ENCODE measurements around the gene ANKLE1.
A peak's percentile ranks its signal among the peaks of the same experiment; 100 is the strongest.

The ANKLE1 gene

DNA sequence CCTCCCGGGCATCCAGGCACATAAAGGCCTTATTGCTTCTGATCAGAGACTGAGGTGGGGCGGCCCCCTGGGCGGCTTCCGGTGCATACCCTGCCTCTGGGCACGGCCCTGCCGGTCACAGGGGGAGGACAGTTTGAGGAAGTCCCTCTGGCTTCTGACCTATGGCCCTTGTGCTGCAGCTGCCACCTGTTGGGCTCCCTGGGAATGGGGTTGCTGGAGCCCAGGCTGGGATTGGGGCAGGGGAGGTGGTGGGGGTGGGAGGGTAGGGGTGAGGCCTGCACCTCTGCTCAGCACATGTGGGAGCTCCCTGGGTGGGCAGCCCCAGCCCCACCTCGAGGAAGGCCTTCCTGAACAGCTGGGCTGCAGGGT, 42.2 kb downstream of the ANKLE1 start:
- H3K4me3 ChIP-seq (ENCODE audit: low read depth, low read length), result peak overlapping the region; percentile 3
- no peak for DNase-seq (ENCODE audit: low read depth)
- TF ChIP-seq, protein P1, sequence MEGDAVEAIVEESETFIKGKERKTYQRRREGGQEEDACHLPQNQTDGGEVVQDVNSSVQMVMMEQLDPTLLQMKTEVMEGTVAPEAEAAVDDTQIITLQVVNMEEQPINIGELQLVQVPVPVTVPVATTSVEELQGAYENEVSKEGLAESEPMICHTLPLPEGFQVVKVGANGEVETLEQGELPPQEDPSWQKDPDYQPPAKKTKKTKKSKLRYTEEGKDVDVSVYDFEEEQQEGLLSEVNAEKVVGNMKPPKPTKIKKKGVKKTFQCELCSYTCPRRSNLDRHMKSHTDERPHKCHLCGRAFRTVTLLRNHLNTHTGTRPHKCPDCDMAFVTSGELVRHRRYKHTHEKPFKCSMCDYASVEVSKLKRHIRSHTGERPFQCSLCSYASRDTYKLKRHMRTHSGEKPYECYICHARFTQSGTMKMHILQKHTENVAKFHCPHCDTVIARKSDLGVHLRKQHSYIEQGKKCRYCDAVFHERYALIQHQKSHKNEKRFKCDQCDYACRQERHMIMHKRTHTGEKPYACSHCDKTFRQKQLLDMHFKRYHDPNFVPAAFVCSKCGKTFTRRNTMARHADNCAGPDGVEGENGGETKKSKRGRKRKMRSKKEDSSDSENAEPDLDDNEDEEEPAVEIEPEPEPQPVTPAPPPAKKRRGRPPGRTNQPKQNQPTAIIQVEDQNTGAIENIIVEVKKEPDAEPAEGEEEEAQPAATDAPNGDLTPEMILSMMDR (conservative IDR thresholded peaks at IDR 0.05; ENCODE audit: low read depth, low read length), result no peak

DNA sequence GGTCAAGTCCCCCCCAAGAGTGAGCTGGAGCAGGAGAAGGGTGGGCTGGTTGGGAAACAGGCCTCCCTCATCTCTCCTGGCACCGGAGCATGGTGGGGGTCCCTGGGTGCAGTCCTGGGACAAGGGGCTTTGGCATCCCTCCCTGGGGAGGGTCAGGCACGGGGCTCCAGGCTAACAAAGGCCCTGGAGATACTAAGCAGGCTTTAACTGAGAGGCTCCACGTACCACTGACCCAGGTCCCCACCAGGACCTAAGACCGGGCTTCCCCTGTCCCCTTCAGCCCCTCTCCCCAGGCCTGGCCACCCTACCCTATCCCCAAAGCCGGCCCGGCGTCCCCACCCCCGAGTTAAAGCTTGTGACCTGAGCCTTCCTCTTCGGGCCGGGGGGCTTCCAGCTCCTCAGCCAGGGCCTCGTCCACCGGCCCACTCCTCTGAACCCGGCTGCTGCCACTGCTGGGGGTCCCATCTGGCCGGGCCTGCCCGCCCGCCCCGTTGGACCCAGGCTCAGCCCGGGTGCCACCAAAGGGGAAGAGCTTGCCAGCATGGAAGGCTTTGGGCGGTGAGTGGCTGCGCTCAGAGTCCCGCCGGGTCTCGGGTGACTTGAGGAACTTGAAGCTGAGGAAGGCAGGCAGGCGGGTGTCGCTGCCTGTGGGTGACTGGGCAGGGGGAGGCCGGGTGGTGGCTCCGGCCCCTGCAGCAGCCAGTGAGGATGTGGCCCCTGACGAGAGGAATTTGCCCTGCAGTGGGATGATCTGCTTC, 42.8 kb downstream of the ANKLE1 start:
- no peak overlapping the region for H3K4me3 ChIP-seq (ENCODE audit: low read depth, low read length)
- TF ChIP-seq, protein P1 (conservative IDR thresholded peaks at IDR 0.05; ENCODE audit: low read depth, low read length), result no peak
- no peak for DNase-seq (ENCODE audit: low read depth)

DNA sequence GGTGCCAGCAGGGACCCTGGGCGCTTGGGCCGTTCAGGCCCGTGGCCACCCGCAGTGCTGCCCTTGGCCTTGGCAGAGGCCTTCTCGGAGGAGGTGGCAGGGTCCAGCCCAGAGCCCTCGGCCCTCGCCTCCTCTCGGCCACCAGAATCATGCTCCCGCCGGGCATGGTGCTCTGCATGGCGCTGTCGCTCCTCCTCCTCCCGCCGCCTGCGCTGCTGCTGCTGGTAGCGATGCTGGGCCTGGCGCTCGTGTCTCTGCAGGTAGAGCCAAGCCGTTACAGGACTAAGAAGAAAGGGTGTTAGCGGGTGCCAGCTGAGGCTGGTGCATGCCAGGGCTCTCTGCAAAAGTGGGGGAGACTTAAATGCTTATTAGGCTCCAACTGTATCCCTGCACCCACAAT, 43.4 kb downstream of the ANKLE1 start:
- TF ChIP-seq, protein P1 (conservative IDR thresholded peaks at IDR 0.05; ENCODE audit: low read depth, low read length), result no peak
- no peak overlapping the region for H3K4me3 ChIP-seq (ENCODE audit: low read depth, low read length)
- DNase-seq (ENCODE audit: low read depth), result no peak

DNA sequence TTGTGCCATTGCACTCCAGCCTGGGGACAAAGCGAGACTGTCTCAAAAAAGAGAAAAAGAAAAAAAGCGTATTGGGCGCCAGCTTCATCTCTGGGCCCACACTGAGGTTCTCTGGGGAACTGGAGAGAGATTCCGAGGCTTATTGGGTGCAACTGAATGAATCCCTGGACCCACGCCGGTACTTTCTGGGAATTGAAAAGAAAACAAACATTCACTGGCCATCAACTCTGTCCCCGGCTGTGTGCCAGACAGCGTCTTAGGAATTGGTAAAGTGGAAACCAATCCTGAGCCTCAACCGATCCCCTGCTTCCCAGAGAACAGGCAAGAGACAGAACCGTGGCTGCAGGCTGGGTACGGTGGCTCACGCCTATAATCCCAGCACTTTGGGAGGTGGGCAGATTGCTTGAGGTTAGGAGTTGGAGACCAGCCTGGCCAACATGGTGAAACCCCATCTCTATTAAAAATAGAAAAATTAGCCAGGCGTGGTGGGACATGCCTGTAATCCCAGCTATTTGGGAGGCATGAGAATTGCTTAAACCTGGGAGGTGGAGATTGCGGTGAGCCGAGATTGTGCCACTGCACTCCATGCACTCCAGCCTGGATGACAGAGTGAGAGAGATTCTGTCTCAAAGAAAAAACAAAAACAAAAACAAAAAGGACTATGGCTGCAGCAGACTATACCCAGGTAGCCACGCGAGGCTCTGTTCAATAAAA, 44.3 kb downstream of the ANKLE1 start:
- no peak for DNase-seq (ENCODE audit: low read depth)
- no peak overlapping the region for H3K4me3 ChIP-seq (ENCODE audit: low read depth, low read length)
- TF ChIP-seq, protein P1 (conservative IDR thresholded peaks at IDR 0.05; ENCODE audit: low read depth, low read length), result no peak

DNA sequence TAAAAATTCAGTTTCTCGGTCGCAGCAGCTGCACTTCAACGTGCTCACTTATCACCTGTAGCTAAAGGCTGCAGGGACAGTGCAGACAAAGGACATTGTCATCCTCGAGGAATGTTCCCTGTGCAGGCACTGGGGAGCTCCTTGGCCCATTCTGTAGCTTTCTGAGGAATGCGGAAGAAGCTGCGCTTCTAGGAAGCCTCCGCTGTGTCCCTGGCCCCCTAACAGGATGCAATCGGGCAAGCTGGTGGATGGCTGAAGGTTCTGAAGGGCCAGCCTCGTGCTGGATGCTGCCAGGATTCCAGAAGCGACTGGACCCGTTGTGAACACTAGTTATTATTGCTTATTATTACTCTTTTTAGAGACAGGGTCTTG, 44.9 kb downstream of the ANKLE1 start:
- no peak overlapping the region for H3K4me3 ChIP-seq (ENCODE audit: low read depth, low read length)
- DNase-seq (ENCODE audit: low read depth), result no peak
- TF ChIP-seq, protein P1 (conservative IDR thresholded peaks at IDR 0.05; ENCODE audit: low read depth, low read length), result no peak

DNA sequence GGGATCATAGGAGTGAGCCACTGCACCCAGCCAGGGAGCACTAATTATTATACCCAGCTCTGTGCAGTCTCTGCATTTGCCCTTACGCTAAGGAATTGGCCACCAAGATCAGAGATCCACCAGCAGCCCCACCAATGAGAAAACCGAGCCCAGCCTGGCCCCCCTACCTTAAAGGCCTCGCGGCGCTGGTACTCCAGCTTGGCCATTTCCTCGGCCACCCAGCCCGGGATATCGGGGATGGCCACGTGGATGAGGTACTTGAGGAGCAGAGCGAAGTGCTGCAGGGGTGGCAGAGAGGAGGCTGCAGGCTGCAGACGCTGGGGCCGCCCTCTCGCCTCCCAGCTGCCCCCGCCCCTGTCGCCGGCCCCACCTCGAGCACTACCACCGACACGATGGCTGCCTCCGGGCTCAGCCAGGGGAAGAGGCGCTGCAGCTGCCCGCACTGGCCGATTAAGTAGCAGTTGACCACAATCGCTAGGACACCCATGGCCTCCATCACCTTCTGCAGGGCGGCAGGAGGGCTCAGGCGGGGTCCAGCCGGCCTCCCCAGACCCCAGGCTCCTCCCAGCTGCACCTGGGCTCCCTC, 45.5 kb downstream of the ANKLE1 start:
- no peak for DNase-seq (ENCODE audit: low read depth)
- H3K4me3 ChIP-seq (ENCODE audit: low read depth, low read length), result no peak overlapping the region

More for the DNA sequence above, 45.5 kb downstream of the ANKLE1 start:
- TF ChIP-seq, protein P1 (conservative IDR thresholded peaks at IDR 0.05; ENCODE audit: low read depth, low read length), result no peak
